CD4-positive, alpha-beta T cell treated with Interferon gamma for 1 hour (primary cell): ENCODE data around the gene ENAH.
"Not testable (repeated sequence)": the region's sequence is repeated elsewhere in the genome, so short reads cannot be mapped to it uniquely, and the experiment has no call there.

Source experiments
- DNase-seq: peaks from one replicate; pipeline ENCODE4 v3.0.0-alpha.2; 2020

The ENAH gene

GRCh38 chr1:225485226-225485625 is 167.7 kb downstream of the ENAH start:
- DNase-seq, result no peak

- DNase-seq, result no peak
Measured at GRCh38 chr1:225484657-225485214, 168.2 kb downstream of the ENAH start.

- DNase-seq, result no peak
Measured at GRCh38 chr1:225483818-225484656, 168.9 kb downstream of the ENAH start.

GRCh38 chr1:225482421-225482950 is 170.4 kb downstream of the ENAH start:
- no peak for DNase-seq

GRCh38 chr1:225481738-225482137 is 171.2 kb downstream of the ENAH start:
- no peak for DNase-seq

GRCh38 chr1:225480825-225481434 is 172.0 kb downstream of the ENAH start:
- peak; percentile 46 for DNase-seq

GRCh38 chr1:225479996-225480720 is 172.8 kb downstream of the ENAH start:
- no peak for DNase-seq

GRCh38 chr1:225479341-225479740 is 173.6 kb downstream of the ENAH start:
- DNase-seq, result no peak

GRCh38 chr1:225477296-225477911 is 175.5 kb downstream of the ENAH start:
- no peak for DNase-seq

GRCh38 chr1:225476538-225476988 is 176.4 kb downstream of the ENAH start:
- no peak for DNase-seq

GRCh38 chr1:225476100-225476511 is 176.8 kb downstream of the ENAH start:
- no peak for DNase-seq

- DNase-seq, result peak; percentile 57
Measured at GRCh38 chr1:225474986-225475820, 177.7 kb downstream of the ENAH start.

- DNase-seq, result no peak
Measured at GRCh38 chr1:225474439-225474985, 178.4 kb downstream of the ENAH start.

- not testable (repeated sequence) for DNase-seq
Measured at GRCh38 chr1:225473676-225474438, 179.1 kb downstream of the ENAH start.

- peak; percentile 42 for DNase-seq
Measured at GRCh38 chr1:225473266-225473665, 179.7 kb downstream of the ENAH start.

GRCh38 chr1:225471453-225472301 is 181.2 kb downstream of the ENAH start:
- no peak for DNase-seq

GRCh38 chr1:225471109-225471452 is 181.8 kb downstream of the ENAH start:
- DNase-seq, result no peak

- no peak for DNase-seq
Measured at GRCh38 chr1:225470211-225471108, 182.5 kb downstream of the ENAH start.

- DNase-seq, result no peak
Measured at GRCh38 chr1:225469051-225469450, 183.9 kb downstream of the ENAH start.
